GM23338 (cell line): ENCODE measurements around the gene KCNH6. TPM values are rescaled to one million over a fixed set of nuclear protein-coding genes. Genes with fewer than 3 reads are reported as not detected.

Source experiments
- ATAC-seq: fragments of 200-7000 bp; cut with Tn5 transposase; 3 replicates; pipeline ENCODE4 v1.9.1; 2020
- DNase-seq: peaks from one replicate; pipeline ENCODE4 v3.0.0-alpha.2; 2015; ENCODE audit warnings: low spot score
- H2AFZ ChIP-seq: fragments of 200-600 bp; sonication (generic); 2 replicates; pipeline ENCODE4 v1.8.0; 2016; ENCODE audit warnings: antibody characterized with exemption, mild to moderate bottlenecking, moderate library complexity
- H3F3A ChIP-seq: fragments of 200-600 bp; sonication (generic); replicated peaks from 2 replicates; pipeline ENCODE4 v1.8.0; 2017; ENCODE audit warnings: antibody characterized with exemption, mixed run types, low read depth
- H3K27ac ChIP-seq: fragments of 200-600 bp; sonication (generic); 2 replicates; pipeline ENCODE4 v1.6.1; 2016; ENCODE audit warnings: low read depth
- H3K27me3 ChIP-seq: fragments of 200-600 bp; sonication (generic); 2 replicates; pipeline ENCODE4 v1.8.0; 2016; ENCODE audit warnings: mild to moderate bottlenecking, mixed run types, moderate library complexity; ENCODE audit not compliant: insufficient read depth
- H3K36me3 ChIP-seq: fragments of 200-600 bp; sonication (generic); 2 replicates; pipeline ENCODE4 v1.8.0; 2016; ENCODE audit warnings: mild to moderate bottlenecking; ENCODE audit not compliant: insufficient read depth
- H3K4me1 ChIP-seq: fragments of 200-600 bp; sonication (generic); 2 replicates; pipeline ENCODE4 v1.8.0; 2016; ENCODE audit warnings: mild to moderate bottlenecking, moderate library complexity; ENCODE audit not compliant: insufficient read depth
- H3K4me2 ChIP-seq: fragments of 200-600 bp; sonication (generic); 2 replicates; pipeline ENCODE4 v1.7.1; 2017; ENCODE audit warnings: mixed run types
- H3K4me3 ChIP-seq: fragments of 200-600 bp; sonication (generic); 2 replicates; pipeline ENCODE4 v1.6.1; 2016; ENCODE audit warnings: mixed run types
- H3K79me2 ChIP-seq: fragments of 200-600 bp; sonication (generic); replicated peaks from 2 replicates; pipeline ENCODE4 v1.8.0; 2017; ENCODE audit warnings: mild to moderate bottlenecking; ENCODE audit not compliant: insufficient read depth
- H3K9me2 ChIP-seq: fragments of 200-600 bp; sonication (generic); 2 replicates; pipeline ENCODE4 v1.8.0; 2017; ENCODE audit not compliant: insufficient read depth
- H4K20me1 ChIP-seq: fragments of 200-600 bp; sonication (generic); replicated peaks from 2 replicates; pipeline ENCODE4 v1.8.0; 2017; ENCODE audit warnings: mild to moderate bottlenecking; ENCODE audit not compliant: insufficient read depth
- H3K27ac Mint-ChIP-seq: 2 replicates; pipeline ENCODE4 v1.8.0; 2020; ENCODE audit warnings: inconsistent platforms, mild to moderate bottlenecking, moderate library complexity, mixed read lengths
- H3K27me3 Mint-ChIP-seq: 3 replicates; pipeline ENCODE4 v1.8.0; 2022; ENCODE audit warnings: low read depth, mild to moderate bottlenecking, moderate library complexity, mixed read lengths, inconsistent platforms; ENCODE audit not compliant: insufficient read depth, poor library complexity
- H3K36me3 Mint-ChIP-seq: 3 replicates; pipeline ENCODE4 v1.8.0; 2021; ENCODE audit warnings: low read depth, mild to moderate bottlenecking, inconsistent platforms, moderate library complexity, mixed read lengths
- H3K4me1 Mint-ChIP-seq: 3 replicates; pipeline ENCODE4 v1.8.0; 2020; ENCODE audit warnings: mild to moderate bottlenecking, inconsistent platforms, mixed read lengths
- H3K4me3 Mint-ChIP-seq: 3 replicates; pipeline ENCODE4 v1.8.0; 2021; ENCODE audit warnings: moderate library complexity, mild to moderate bottlenecking, inconsistent platforms, mixed read lengths
- H3K9me3 Mint-ChIP-seq: 3 replicates; pipeline ENCODE4 v1.8.0; 2020; ENCODE audit warnings: moderate library complexity, mild to moderate bottlenecking, inconsistent platforms, mixed read lengths
- CREB1 ChIP-seq: fragments of 250-450 bp; sonication (Bioruptor Pico); IDR thresholded peaks from 2 replicates; pipeline ENCODE4 v1.5.0; 2020; ENCODE audit warnings: low read depth, mild to moderate bottlenecking, moderate library complexity
- ETS1 ChIP-seq: IDR thresholded peaks from 2 replicates; pipeline ENCODE4 v1.6.1; 2016; ENCODE audit warnings: antibody characterized with exemption
- EZH2 ChIP-seq: fragments of 200-600 bp; sonication (generic); IDR thresholded peaks from one replicate; pipeline ENCODE4 v1.8.0; 2017; ENCODE audit warnings: antibody characterized with exemption, mild to moderate bottlenecking, low read depth; ENCODE audit not compliant: unreplicated experiment
- EZH2phosphoT487 ChIP-seq: fragments of 200-600 bp; sonication (generic); IDR thresholded peaks from one replicate; pipeline ENCODE4 v1.8.1; 2018; ENCODE audit warnings: antibody characterized with exemption; ENCODE audit not compliant: unreplicated experiment
- JUNB ChIP-seq: IDR thresholded peaks from one replicate; pipeline ENCODE4 v1.6.1; 2016; ENCODE audit warnings: antibody characterized with exemption; ENCODE audit not compliant: unreplicated experiment
- NANOG ChIP-seq: IDR thresholded peaks from 2 replicates; pipeline ENCODE4 v1.6.1; 2016; ENCODE audit warnings: antibody characterized with exemption, borderline replicate concordance
- POLR2AphosphoS5 ChIP-seq: IDR thresholded peaks from 2 replicates; pipeline ENCODE4 v1.6.1; 2016; ENCODE audit warnings: antibody characterized with exemption, low read depth
- STAT1 ChIP-seq: IDR thresholded peaks from one replicate; pipeline ENCODE4 v1.6.1; 2016; ENCODE audit warnings: antibody characterized with exemption; ENCODE audit not compliant: unreplicated experiment
- ZNF462 ChIP-seq: fragments of 250-450 bp; sonication (Bioruptor Pico); IDR thresholded peaks from 2 replicates; pipeline ENCODE4 v1.5.0; 2020; ENCODE audit warnings: mild to moderate bottlenecking, moderate library complexity
- polyA plus RNA-seq: library from polyadenylated mRNA; unstranded; fragments of >200 nt; fragmentation: Nextera tagmentation; extraction: Ambion mirVana; gene quantifications from 2 replicates; pipeline ENCODE4 v1.2.1, GENCODE V29; 2016
- total RNA-seq: library from RNA; depleted of rRNA; stranded (reverse); fragments of >200 nt; shearing (Covaris generic); gene quantifications from 2 replicates; pipeline ENCODE4 v1.2.3, GENCODE V29; 2014
- TF ChIP-seq, protein P1 (sequence below): IDR thresholded peaks from one replicate; pipeline ENCODE4 v1.6.1; 2018; ENCODE audit warnings: antibody characterized with exemption; ENCODE audit not compliant: unreplicated experiment

Gene KCNH6
- total and polyA plus RNA-seq, 2 experiments from 2014 or later: 1.3 to 2.8 TPM

- Histone ChIP-seq H3F3A (no peaks in the 10 kb centered on the region), H3K9me2 (no peaks in the 10 kb centered on the region), H3K27ac (no peak overlapping the region), H3K36me3 (no peaks in the 10 kb centered on the region), H3K4me3 (no peak overlapping the region), H2AFZ (no peak overlapping the region), H3K4me1 (no peaks in the 10 kb centered on the region), H3K79me2 (no peaks in the 10 kb centered on the region), H3K4me2 (no peak overlapping the region), H4K20me1 (no peaks in the 10 kb centered on the region), H3K27me3 (no peaks in the 10 kb centered on the region)
- DNase-seq: no peak
- Mint-ChIP-seq H3K4me1 (peaks cover 6% of the 10 kb centered on the region; the same call in 2 of the 3 replicates), H3K9me3 (no peaks in the 10 kb centered on the region), H3K36me3 (no peaks in the 10 kb centered on the region; the same call in 2 of the 3 replicates), H3K27ac (no peak overlapping the region), H3K27me3 (peaks cover 9% of the 10 kb centered on the region), H3K4me3 (no peak overlapping the region)
- TF ChIP-seq POLR2AphosphoS5: no peak
- TF ChIP-seq, protein P1, sequence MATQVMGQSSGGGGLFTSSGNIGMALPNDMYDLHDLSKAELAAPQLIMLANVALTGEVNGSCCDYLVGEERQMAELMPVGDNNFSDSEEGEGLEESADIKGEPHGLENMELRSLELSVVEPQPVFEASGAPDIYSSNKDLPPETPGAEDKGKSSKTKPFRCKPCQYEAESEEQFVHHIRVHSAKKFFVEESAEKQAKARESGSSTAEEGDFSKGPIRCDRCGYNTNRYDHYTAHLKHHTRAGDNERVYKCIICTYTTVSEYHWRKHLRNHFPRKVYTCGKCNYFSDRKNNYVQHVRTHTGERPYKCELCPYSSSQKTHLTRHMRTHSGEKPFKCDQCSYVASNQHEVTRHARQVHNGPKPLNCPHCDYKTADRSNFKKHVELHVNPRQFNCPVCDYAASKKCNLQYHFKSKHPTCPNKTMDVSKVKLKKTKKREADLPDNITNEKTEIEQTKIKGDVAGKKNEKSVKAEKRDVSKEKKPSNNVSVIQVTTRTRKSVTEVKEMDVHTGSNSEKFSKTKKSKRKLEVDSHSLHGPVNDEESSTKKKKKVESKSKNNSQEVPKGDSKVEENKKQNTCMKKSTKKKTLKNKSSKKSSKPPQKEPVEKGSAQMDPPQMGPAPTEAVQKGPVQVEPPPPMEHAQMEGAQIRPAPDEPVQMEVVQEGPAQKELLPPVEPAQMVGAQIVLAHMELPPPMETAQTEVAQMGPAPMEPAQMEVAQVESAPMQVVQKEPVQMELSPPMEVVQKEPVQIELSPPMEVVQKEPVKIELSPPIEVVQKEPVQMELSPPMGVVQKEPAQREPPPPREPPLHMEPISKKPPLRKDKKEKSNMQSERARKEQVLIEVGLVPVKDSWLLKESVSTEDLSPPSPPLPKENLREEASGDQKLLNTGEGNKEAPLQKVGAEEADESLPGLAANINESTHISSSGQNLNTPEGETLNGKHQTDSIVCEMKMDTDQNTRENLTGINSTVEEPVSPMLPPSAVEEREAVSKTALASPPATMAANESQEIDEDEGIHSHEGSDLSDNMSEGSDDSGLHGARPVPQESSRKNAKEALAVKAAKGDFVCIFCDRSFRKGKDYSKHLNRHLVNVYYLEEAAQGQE: no peak
- no peak for TF ChIP-seq NANOG
- no peak for TF ChIP-seq STAT1
- TF ChIP-seq EZH2: no peak
- no peak for TF ChIP-seq EZH2phosphoT487
- ATAC-seq: no peak
These were observed 36.2 kb upstream of the KCNH6 start for GRCh38 chr17:63487014-63487339.

GRCh38 chr17:63488851-63489250 is 34.3 kb upstream of the KCNH6 start:
- Mint-ChIP-seq H3K36me3 (no peaks in the 10 kb centered on the region; the same call in 2 of the 3 replicates), H3K4me3 (no peak overlapping the region), H3K27me3 (peaks cover 2% of the 10 kb centered on the region), H3K4me1 (peaks cover 4% of the 10 kb centered on the region; the same call in 1 of the 3 replicates), H3K27ac (no peak overlapping the region), H3K9me3 (no peaks in the 10 kb centered on the region)
- Histone ChIP-seq H3K4me3 (no peak overlapping the region), H3K79me2 (no peaks in the 10 kb centered on the region), H3K4me2 (no peak overlapping the region), H3K4me1 (no peaks in the 10 kb centered on the region), H4K20me1 (no peaks in the 10 kb centered on the region), H2AFZ (no peak overlapping the region), H3K36me3 (no peaks in the 10 kb centered on the region), H3K27ac (no peak overlapping the region), H3F3A (no peaks in the 10 kb centered on the region), H3K9me2 (no peaks in the 10 kb centered on the region), H3K27me3 (no peaks in the 10 kb centered on the region)
- DNase-seq: no peak
- ATAC-seq: no peak
- TF ChIP-seq ETS1: no peak
- no peak for TF ChIP-seq EZH2
- TF ChIP-seq STAT1: no peak
- TF ChIP-seq JUNB: no peak
- no peak for TF ChIP-seq ZNF462 (CRISPR knock-in tag)
- TF ChIP-seq CREB1 (CRISPR knock-in tag): no peak
